ENCODE data around the gene SAMD10. TPM values are rescaled to one million over a fixed set of nuclear protein-coding genes. Genes with fewer than 3 reads are reported as not detected.
A peak's percentile ranks its signal among the peaks of the same experiment; 100 is the strongest.

SAMD10 gene
- total and polyA plus RNA-seq, 10 of the 15 experiments (the other 5 are each of a cell fraction or from before 2014, with no cell fraction given) = 1.3 to 51.4 (median 17.9) TPM

DNA sequence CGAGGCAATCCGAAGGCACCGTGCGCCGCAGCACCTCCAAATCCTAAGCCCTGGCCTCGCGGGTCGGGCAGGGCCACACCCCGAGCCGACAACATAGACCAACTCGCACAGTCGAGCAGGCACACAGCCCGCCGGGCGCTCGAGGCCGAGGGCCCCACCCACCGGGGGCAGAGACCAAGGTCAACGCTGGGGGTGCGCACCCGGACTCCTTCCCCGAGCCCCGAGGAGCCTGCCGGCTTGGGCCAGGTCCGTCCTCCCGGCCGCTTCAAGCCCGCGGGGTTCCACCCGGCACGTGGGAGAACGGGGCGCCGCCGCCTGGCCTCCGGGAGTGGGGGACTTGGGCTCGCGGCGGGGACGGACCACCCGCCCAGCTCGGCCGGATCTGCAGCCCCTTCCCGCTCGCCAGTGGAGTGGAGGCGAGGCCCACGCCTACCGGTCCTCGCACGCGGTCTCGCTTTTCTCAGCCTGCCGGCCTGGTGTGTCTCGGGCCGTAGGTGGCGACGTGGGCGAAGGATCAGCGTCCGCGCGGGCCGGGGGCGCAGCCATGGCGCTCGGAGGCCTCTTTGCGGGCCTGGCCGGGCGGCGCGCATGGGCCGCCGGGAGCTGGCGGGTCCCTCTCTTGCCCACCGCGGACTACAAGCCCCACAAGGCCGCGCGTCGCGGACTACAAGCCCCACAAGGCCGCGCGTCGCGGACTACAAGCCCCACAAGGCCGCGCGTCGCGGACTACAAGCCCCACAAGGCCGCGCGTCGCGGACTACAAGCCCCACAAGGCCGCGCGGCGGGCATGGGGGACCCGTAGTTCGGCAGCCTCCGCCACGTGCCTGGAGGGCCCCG, 23.4 kb downstream of the SAMD10 start, which contains the start of gene UCKL1:
Gene UCKL1 (minus strand): TSS at position 590 of the 837 bp plus-strand sequence. CDS start 44 bp downstream, at position 546.
- H3K4me3 ChIP-seq = peak within 1 kb of the TSS; percentile 81
- in situ Hi-C loops (cut with MboI) = no loop called here
- RAD21 ChIA-PET (ENCODE audit: unreplicated experiment) = interaction anchor here (0.6 to 2.2 kb wide), 7 partner anchors 19 to 418 kb away, joined by 3 to 10 read pairs (median 4); partner anchors contain the start of genes PRPF6, TCEA2 and TPD52L2
- peaks cover 3% of the 10 kb centered on the region; the same call in 1 of the 2 replicates for H4K20me1 ChIP-seq (ENCODE audit: control insufficient read depth, insufficient read depth)
- H2AFZ ChIP-seq (ENCODE audit: control insufficient read depth, low read depth, low read length) = peak within 1 kb of the TSS; percentile 81
- peak within 1 kb of the TSS; percentile 86 for H3K4me2 ChIP-seq (ENCODE audit: control insufficient read depth, insufficient read depth)
- intact Hi-C loops (cut with micrococcal nuclease; ENCODE audit: unreplicated experiment) = loop anchor here (1.0 to 5.0 kb wide), 4 partner anchors 17 to 249 kb away; partner anchors contain the start of gene ARFRP1
- peak within 1 kb of the TSS; percentile 90 for H3K9ac ChIP-seq (ENCODE audit: control insufficient read depth, insufficient read depth, low read length)
- peaks cover 10% of the 10 kb centered on the region for H3K4me1 ChIP-seq (ENCODE audit: control insufficient read depth, insufficient read depth, low read length)
- peak within 1 kb of the TSS; percentile 83 for H3K27ac ChIP-seq (ENCODE audit: control insufficient read depth, insufficient read depth)
- H3K79me2 ChIP-seq (ENCODE audit: control insufficient read depth, insufficient read depth, low read length) = peaks cover 35% of the 10 kb centered on the region
- WGBS (ENCODE audit: insufficient coverage, insufficient replicate concordance, low lambda C conversion rate, missing lambda C conversion rate) = under 1% methylated on average over 96 of the region's 105 CpGs
- no TSS peak for BruUV-seq (replicated peaks)
- SMC1A ChIA-PET (ENCODE audit: uncharacterized antibody, unreplicated experiment) = interaction anchor here (0.9 to 2.7 kb wide), 2 partner anchors 17 to 24 kb away, joined by 4 to 7 read pairs; partner anchors contain the start of gene PRPF6
- no peaks in the 10 kb centered on the region for H3K9me3 ChIP-seq (replicated peaks; ENCODE audit: control insufficient read depth, insufficient read depth, low read length)
- H3K27me3 ChIP-seq (replicated peaks in 1 of 2; ENCODE audit: control insufficient read depth in 2 of 2, insufficient read depth in 2 of 2, low read length in 1 of 2) = no peaks in the 10 kb centered on the region
- POLR2A ChIA-PET = interaction anchor here (1.0 to 2.4 kb wide), 8 partner anchors 12 to 315 kb away, joined by 3 to 11 read pairs (median 3); partner anchors contain the start of genes PRPF6 and RTEL1
- FAIRE-seq = no peak
- no peak for DNase-seq (ENCODE audit: low read depth, low spot score)
- CTCF ChIA-PET = interaction anchor here (0.7 to 1.9 kb wide), 6 partner anchors 17 to 248 kb away, joined by 3 to 12 read pairs (median 4); partner anchors contain the start of genes ARFRP1 and ZGPAT
- H3K36me3 ChIP-seq (ENCODE audit: control insufficient read depth in 2 of 2, insufficient read depth in 2 of 2, low read length in 1 of 2) = no peaks in the 10 kb centered on the region; a peak in 1 of 4 replicates
- peak; percentile 87 for ATAC-seq
- TF ChIP-seq ESRRA (IDR thresholded peaks at IDR 0.05; ENCODE audit: low read length) = peak; percentile 66; the same call in 1 of the 2 replicates
- no peak for TF ChIP-seq ZNF384 (IDR thresholded peaks at IDR 0.05; ENCODE audit: borderline replicate concordance, low read depth, low read length)
- 0 out of 2 replicates have a peak, but pooled peaks have one; percentile 3 for TF ChIP-seq ZBTB11 (CRISPR knock-in tag; IDR thresholded peaks at IDR 0.05)
- no peak for TF ChIP-seq NFIC (IDR thresholded peaks at IDR 0.05; ENCODE audit: low read depth, low read length)
- TF ChIP-seq CEBPB (IDR thresholded peaks at IDR 0.05; ENCODE audit: borderline replicate concordance in 1 of 2, low read depth in 2 of 2, low read length in 2 of 2) = no peak
- peak; percentile 13 for TF ChIP-seq RELA (IDR thresholded peaks at IDR 0.05; ENCODE audit: borderline replicate concordance, partially characterized antibody)
- peak; percentile 85 for TF ChIP-seq SIN3A (IDR thresholded peaks at IDR 0.05; ENCODE audit: low read depth, low read length)
- 0 out of 2 replicates have a peak, but pooled peaks have one; percentile 42 for TF ChIP-seq MEF2A (IDR thresholded peaks at IDR 0.05; ENCODE audit: insufficient read depth, low read depth, low read length)
- no peak; the same call in 1 of the 2 replicates for TF ChIP-seq ZBTB40 (IDR thresholded peaks at IDR 0.05; ENCODE audit: borderline replicate concordance)
- peak; percentile 85 for TF ChIP-seq CHD2 (IDR thresholded peaks at IDR 0.05; ENCODE audit: borderline replicate concordance, low read depth, low read length)
- no peak for TF ChIP-seq IRF4 (IDR thresholded peaks at IDR 0.05; ENCODE audit: low read depth, low read length)
- no peak for TF ChIP-seq ATF7 (IDR thresholded peaks at IDR 0.05; ENCODE audit: low read depth)
- no peak for TF ChIP-seq PAX5 (IDR thresholded peaks at IDR 0.05; ENCODE audit: borderline replicate concordance, low read depth, low read length)
- peak; percentile 83; the same call in 1 of the 2 replicates for TF ChIP-seq POLR2AphosphoS2 (IDR thresholded peaks at IDR 0.05; ENCODE audit: low read depth, low read length)

Data from GM12878 (cell line).